GM19372 (cell line): ENCODE results near the gene BRIP1.

Experiments used
- ATAC-seq: cut with Tn5 transposase; IDR thresholded peaks from one replicate; pipeline ENCODE4 v1.9.1; 2021; ENCODE audit warnings: mild to moderate bottlenecking, low read depth, moderate library complexity; ENCODE audit not compliant: unreplicated experiment

BRIP1 gene

GRCh38 chr17:61768405-61768804, 94.9 kb downstream of the BRIP1 start:
- ATAC-seq: no peak

- ATAC-seq: no peak
Measured at GRCh38 chr17:61766520-61766919, 96.8 kb downstream of the BRIP1 start.

GRCh38 chr17:61764846-61765245, 98.5 kb downstream of the BRIP1 start:
- ATAC-seq: no peak

DNA sequence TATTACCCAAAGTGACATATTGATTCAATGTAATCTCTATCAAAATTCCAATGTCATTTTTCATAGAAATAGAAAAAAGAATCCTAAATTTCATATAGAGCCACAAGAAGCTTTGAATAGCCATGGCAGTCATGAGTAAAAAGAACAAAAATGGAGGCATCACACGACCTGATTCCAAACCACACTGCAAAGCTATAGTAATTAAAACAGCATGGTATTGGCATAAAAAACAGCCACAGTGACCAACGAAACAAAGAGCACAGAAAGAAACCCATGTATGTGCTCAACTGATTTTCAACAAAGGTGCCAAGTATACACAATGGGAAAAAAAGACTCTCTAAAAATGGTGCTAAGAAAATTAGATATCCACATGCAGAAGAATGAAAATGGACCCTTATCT, 101.5 kb downstream of the BRIP1 start:
- ATAC-seq: no peak

DNA sequence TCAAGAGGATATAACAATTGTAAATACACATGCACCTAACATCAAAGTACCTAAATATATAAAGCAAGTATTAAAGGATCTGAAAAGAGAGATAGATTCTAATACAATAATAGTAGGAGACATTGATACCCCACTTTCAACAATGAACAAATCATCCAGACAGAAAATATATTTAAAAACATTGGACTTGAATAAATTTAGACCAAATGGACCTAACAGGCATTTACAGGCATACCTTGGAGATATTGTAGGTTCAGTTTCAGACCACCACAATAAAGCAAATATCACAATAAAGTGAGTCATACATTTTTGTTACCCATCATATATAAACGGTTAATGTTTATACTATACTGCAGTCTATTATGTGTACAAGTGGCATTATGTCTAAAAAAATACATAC, 104.0 kb downstream of the BRIP1 start:
- ATAC-seq: no peak

GRCh38 chr17:61758430-61758829, 104.9 kb downstream of the BRIP1 start:
- no peak for ATAC-seq

DNA sequence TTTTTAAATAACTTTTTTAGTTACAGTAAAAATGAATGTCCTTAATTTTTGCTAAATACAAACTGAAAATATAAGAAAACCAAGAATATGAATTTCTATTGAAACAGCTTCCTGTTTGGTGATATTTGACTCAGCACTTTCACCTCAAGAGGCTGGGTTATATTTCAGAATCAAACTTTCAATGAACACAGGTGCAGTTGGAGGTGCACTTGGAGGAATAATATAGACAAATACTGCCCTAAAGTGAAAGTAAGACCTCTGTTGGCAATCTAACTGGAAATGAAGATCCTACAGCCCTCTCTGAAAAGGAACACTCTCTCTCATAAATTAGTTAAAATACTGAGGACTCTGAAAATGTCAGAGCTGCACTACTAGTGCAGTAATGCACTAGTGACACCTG, 106.2 kb downstream of the BRIP1 start:
- ATAC-seq: no peak

- ATAC-seq: no peak
Measured at GRCh38 chr17:61756561-61756960, 106.8 kb downstream of the BRIP1 start.

- ATAC-seq: no peak
Measured at GRCh38 chr17:61755668-61756067, 107.7 kb downstream of the BRIP1 start.

- no peak for ATAC-seq
Measured at GRCh38 chr17:61755078-61755477, 108.2 kb downstream of the BRIP1 start.

DNA sequence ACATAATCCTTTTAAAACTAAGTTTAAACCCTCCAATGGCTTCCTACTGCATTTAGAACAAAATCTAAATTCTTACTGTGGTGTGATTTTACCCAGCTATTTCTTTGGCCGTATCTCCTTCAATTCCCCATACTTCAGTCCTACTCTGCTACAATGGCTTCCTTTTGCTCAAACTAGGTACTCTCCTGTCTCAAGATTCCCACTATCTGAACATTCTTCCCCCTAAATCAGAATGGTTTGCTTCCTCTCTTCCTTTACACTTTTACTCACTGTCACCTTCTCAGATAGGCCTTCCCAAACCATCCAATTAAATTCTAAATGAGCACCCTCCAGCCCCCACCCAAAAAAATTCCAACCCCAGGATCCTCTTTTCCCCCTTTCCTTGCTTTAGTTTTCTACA, 109.2 kb downstream of the BRIP1 start:
- ATAC-seq: no peak

GRCh38 chr17:61753696-61754095, 109.6 kb downstream of the BRIP1 start:
- no peak for ATAC-seq

DNA sequence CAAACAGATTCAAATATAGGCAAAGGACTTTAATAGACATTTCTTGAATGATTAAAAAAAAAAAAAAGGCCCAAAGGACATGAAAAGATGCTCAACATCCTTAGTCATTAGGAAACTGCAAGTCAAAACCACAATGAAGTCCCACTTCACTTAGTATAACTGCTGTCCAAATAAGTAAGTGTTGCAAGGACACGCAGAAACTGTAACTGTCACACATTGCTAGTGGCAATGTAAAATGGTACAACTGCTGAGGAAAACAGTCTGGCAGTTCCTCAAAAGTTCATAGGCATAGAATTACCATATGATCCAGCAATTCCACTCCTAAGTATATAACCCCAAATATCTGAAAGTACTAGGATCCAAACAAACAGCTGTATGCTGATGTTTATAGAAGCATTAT, 112.7 kb downstream of the BRIP1 start:
- peak; percentile 88 for ATAC-seq

GRCh38 chr17:61749823-61750404, 113.4 kb downstream of the BRIP1 start:
- no peak for ATAC-seq

GRCh38 chr17:61746248-61746985, 116.9 kb downstream of the BRIP1 start:
- no peak for ATAC-seq

GRCh38 chr17:61744804-61745203, 118.5 kb downstream of the BRIP1 start:
- ATAC-seq: no peak

DNA sequence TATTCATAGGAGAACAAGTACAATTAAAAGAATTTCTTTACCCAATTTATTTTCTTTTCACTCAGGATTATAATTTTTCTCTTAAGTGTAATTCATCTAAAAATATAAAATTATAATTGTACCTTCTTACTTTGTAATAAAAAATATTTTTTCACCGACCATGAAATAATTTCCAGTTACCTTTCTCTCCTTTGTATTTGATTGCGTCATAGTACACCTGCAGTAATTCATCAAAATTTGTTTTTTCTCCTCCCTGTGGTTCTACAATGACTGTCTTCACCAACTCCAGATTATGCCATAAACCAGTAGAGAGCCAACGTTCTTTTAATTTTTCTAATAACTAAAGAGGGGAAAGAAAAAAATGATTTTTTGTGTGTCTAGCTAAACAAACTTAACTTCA, 119.1 kb downstream of the BRIP1 start:
- ATAC-seq: no peak

DNA sequence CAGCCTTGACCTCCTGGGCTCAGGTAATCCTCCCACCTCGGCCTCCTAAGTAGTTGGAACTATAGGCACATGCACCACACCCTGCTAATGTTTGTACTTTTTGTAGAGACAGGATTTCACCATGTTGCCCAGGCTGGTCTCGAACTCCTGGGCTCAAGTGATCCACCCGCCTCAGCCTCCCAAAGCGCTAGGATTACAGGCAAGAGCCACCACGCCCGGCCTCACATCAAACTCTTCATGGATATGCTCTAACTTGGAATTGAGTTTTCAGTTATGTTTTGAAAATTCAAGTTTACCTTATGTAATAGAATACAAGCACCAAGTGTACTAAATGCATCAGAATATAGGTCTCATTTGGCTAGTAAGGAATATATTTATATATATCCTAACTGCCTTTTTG, 119.6 kb downstream of the BRIP1 start:
- ATAC-seq: no peak

GRCh38 chr17:61739002-61739401, 124.3 kb downstream of the BRIP1 start:
- no peak for ATAC-seq

- ATAC-seq: no peak
Measured at GRCh38 chr17:61738249-61738648, 125.1 kb downstream of the BRIP1 start.

DNA sequence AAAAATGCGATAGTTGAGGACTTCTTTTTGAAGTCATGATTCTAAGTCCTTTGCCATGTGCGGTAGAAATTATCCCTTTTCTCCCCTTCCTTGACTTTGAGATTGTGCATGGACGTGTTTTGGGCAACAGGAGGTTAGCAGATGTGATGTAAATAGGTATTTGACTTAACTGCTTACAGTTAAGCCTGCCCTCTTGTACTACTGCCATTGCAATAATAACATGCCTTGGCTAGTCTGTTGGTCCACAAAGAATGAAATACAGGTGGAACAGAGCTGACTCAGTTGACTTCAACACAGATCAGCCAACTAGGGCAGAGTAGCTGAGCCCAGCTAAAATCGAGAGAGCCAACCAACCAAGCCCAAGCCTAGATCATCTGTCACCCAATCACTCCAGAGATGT, 125.5 kb downstream of the BRIP1 start:
- ATAC-seq: no peak

- no peak for ATAC-seq
Measured at GRCh38 chr17:61736438-61736837, 126.9 kb downstream of the BRIP1 start.
